Measurements from ENCODE around the gene SMOC2.

SMOC2 gene

DNA sequence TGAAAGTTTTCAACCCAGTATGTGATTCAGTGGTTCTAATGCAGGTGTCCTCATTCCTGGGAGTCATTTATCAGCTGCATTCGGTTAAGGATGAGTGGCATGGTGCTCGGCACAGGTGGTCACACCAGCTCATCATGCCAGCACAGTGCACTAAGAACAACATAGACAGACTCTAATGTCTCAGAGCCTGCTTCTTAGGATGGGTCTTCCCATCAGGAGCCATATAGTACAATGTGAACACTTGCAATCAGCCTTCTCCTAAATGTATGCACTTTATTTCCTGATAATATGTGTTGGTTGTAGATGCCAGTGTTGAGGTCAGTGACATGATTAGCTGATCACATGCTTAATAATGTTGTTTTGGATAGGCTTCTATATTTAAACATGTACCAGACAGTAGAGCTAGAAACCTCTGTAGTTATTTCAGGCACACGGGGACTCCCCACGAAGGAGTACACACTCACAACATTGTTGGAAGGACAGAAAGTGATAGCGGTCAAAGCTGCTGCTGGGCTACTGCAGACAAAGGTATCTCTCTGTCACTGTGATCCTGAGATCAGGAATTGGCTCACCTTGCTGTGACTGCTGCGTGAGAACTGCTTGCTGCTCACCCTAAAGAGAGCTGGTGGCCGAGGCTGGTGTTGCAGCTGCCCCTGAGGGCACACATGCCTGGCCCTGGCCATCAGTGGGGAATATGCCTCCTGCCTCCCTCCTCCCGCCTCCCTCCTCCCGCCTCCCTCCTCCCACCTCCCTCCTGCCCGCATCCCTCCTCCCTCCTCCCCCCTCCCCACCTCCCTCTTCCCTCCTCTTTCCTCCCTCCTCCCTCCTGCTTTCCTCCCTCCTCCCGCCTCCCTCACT lies 195.4 kb downstream of the SMOC2 start:
- DNase-seq = no peak

DNA sequence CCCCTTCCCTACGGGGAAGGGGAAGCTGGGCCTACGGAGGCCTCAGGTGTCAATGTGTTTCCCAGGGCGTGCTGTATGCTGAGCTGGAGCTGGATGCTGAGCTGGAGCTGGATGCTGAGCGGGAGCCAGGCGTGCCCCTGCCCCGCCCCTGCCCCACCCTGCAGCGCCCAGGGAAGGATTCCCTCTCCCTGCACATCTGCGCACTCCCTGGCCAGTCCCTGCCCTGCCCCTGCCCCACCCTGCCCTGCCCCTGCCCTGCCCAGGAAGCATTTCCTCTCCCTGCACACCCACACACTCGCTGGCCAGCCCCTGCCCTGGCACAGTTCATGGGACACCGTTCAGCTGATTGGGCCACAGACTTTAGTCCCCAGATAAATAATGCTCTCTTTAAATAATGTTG lies 196.8 kb downstream of the SMOC2 start:
- no peak for DNase-seq

- DNase-seq = no peak
Measured at GRCh38 chr6:168638468-168639271, 197.7 kb downstream of the SMOC2 start.

- DNase-seq = no peak
Measured at GRCh38 chr6:168640181-168640580, 199.2 kb downstream of the SMOC2 start.

DNA sequence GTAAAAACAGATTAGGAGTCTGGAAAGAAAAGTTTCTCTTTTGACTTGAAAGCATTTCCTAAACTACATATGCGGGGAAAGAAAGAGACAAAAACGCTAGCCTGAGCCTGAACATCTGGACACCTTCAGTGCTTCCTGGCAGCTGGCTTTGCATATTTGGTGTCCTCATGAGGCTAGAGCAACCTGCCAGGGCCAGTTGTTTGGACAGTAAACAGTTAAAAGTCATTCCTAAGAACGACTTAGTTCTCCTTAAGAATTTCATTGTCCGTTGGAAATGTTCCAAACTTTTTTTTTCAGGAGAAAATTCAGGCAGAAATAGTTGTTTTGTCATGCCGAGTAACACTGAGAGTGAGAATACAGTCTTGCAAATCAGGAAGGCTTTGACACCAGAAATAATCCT lies 199.8 kb downstream of the SMOC2 start:
- no peak for DNase-seq

- DNase-seq = peak; percentile 76
Measured at GRCh38 chr6:168641446-168641845, 200.5 kb downstream of the SMOC2 start.

DNA sequence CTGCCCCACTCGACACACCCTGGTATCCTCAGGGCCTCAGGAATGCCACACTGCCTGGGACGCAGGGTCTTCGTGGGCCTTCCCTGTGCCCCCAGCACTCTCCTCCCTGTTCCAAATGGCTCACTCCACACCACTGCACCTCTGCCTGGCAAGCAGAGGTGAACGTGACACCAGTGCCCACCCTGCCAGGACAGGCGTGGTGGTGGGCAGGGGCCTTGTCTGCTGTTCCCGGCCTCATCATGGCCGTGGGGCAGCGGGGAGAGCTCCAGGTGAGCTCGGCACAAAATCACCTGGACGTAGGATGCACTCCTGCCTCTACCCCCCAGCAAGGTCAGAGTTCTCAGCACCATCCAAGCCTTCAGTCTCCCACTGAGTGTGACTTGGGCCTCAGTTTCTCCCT lies 202.4 kb downstream of the SMOC2 start:
- DNase-seq = no peak

DNA sequence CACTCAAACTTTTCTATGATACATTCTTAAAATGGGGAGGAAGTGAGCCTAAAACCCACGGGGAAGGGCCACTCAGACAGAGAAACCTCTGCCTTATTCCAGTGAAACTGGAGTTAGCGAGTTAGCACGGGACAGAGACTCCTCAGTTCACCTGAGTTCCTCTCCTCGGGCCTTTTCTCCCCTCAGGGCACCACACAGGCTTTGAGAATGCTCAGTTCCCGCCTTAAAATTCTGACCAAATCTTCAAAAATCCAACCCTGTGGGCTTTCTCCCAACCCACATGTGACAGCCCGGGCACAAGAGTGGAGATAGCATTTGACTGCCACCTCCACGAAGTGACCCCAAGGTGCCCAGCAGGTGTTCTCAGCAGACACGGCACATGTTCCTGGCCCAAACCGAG lies 204.3 kb downstream of the SMOC2 start:
- no peak for DNase-seq

- DNase-seq = no peak
Measured at GRCh38 chr6:168647271-168647670, 206.3 kb downstream of the SMOC2 start.

DNA sequence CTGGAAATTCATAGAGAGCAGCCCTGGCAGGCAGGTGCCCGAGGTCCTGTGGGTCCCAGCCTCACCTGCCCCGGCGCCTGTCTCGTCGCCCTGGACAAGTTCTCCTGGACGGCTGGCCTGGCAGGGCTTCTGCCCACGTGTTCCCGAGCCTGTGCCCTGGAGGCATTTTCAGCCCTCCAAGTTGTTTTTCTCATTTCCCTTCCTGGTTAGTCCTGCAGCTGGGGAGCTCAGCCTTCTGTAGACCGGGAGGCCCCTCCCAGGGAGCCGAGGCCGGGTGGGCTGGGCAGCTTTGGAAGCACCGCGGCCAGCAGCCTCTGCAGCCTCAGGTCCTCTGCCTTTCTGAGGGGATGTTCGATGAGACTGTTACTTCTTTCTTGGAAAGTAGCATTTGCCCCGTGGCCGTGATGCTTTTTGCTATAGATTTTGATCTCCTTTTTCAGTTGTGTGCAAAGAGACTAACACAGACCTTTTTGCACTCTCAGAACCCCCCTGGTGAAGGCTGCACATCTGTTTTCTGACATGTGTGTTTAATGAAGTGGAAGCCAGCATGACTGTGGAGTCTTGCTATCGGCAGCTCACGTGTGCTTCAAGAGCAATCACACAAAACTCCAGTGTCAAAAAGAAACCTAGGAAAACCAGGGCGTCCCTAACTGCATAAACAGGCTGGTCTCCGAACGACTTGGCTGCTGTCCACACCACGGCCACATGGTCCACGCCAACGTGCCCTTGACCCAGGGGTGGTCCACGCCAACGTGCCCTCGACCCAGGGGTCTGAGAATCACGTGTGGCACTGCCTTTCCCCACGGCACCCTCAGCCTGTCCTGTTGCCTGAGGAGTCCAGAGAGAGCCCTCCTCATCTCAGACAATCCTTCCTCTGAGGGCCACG lies 207.5 kb downstream of the SMOC2 start:
- DNase-seq = no peak

DNA sequence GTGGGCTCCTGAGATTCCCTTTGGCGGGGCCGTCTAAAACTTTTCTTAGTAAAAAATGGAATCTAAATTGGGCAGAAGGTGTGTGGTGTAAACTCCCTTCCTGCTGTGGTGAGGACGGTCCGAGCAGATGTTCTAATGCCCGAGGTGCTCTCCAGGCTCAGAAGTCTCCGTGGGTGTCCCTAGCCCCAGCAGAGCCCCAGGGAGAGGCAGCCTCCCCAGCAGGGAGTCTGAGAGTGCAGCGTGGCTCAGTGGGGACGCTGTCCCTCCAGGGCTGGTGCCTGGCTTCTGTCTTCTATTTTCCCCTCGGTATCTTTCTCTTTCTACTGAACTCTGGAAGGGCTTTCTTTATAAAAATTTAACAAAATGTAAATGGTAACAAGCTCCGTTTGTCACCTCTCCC lies 208.2 kb downstream of the SMOC2 start:
- DNase-seq = no peak

- DNase-seq = no peak
Measured at GRCh38 chr6:168650671-168651111, 209.7 kb downstream of the SMOC2 start.

DNA sequence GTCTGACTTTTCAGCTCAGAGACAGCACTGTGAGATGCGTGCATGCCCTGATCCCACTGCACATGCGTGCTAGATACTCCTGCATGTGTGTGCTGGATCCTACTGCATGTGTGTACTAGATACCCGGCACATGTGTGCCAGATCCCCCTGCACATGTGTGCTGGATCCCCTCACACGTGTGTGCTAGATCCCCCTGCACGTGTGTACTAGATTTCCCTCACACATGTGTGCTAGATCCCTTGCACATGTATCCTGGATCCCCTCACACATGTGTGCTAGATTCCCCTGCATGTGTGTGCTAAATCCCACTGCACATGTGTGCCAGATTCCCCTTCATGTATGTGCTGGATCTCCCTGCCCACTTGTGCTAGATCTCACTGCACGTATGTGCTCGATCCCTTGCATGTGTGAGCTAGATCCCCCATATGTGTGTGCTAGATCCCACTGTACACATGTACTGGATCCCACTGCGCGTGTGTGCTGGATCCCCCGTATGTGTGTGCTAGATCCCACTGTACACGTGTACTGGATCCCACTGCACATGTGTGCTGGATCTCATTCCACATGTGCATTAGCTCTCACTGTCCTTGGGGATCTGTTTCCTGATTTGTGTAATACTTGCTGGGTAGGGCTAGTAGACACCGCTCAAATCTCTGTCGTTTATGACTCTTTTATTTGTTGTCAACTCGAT lies 214.6 kb downstream of the SMOC2 start:
- no peak for DNase-seq

DNA sequence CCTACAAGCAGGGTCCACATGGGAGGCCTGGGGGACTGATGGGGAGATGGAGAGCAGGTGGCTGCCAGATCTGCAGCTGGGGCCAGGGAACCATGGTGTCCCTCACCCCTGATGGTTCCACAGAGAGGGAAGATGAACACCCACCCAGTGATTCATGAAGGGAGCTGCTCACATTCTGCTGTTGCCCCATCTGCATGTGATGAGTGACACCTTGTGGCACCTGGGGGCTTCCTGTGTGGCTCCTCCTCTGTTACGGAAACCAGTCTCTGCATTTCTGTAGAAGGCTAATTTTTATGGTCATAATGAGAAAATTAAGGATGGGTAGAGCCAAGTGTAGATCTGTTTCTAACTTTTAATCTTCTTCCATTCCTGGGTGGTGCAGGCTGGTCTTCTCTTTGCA lies 217.1 kb downstream of the SMOC2 start:
- DNase-seq = no peak

DNA sequence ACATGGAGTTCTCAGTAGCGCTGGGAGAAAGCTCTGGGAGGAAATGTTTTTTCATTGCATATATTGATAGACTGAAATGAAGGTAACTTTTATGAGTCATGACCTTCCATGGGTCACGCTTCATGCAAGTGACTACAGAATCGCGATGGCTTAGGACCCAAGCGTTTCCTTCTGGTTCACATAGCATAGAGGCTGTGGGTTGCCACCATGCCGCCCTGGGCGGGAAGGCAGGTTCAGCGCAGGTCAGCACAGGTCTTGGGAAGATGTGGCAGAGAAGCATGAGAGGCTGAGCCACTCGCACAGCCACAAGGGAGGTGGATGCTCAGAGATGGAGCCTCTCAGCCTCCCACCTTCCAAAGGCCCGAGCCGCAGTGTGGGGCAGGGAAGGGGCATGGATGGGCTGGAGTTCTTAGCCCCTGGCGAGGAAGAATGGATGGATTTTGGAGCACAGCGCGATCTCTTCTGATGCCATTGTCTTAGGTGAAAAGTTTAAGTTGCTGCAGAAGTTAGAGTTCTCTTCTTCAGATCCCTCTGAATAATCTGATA lies 219.5 kb downstream of the SMOC2 start:
- no peak for DNase-seq

GRCh38 chr6:168662301-168662936 lies 221.4 kb downstream of the SMOC2 start:
- no peak for DNase-seq

GRCh38 chr6:168663041-168663440 lies 222.1 kb downstream of the SMOC2 start:
- DNase-seq = no peak

DNA sequence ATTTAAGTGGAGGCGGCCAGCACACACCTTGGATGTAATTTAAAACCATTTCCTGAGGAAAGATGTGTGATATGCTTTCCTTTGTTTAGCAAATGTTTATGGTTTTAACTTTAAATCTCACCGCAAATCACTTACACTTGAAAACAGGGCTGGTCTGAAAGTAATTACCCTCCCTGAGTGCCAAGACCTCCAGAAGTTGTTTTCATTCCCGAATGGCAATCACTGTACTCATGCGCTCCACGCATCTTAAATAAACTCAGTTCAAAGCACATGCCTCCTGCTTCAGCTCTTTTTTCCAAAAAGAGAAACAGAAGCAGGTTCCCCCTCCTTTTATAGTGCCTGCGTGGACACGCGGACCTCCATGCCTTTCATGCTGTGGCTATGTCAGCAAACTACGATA lies 224.0 kb downstream of the SMOC2 start:
- DNase-seq = no peak

GRCh38 chr6:168666170-168666569 lies 225.2 kb downstream of the SMOC2 start:
- DNase-seq = no peak

GRCh38 chr6:168666699-168667427 lies 225.9 kb downstream of the SMOC2 start:
- no peak for DNase-seq

- DNase-seq = no peak
Measured at GRCh38 chr6:168667428-168667805, 226.4 kb downstream of the SMOC2 start.

Measured in NCI-H226 (cell line).